ENCODE measurements around the gene VPS37C.

The VPS37C gene

DNA sequence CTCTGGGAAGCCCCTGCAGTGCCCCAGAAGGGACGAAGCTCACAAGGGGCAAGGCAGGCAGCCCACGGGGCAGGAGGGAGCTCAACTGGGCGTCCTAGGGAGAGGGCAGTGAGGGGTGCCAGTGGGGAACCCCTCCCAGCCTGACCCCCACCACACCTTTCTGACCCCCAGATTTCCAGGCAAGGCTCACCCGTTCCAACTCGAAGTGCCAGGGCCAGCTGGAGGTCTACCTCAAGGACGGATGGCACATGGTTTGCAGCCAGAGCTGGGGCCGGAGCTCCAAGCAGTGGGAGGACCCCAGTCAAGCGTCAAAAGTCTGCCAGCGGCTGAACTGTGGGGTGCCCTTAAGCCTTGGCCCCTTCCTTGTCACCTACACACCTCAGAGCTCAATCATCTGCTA is 43.2 kb downstream of the VPS37C start:
- TF ChIP-seq, protein P1, sequence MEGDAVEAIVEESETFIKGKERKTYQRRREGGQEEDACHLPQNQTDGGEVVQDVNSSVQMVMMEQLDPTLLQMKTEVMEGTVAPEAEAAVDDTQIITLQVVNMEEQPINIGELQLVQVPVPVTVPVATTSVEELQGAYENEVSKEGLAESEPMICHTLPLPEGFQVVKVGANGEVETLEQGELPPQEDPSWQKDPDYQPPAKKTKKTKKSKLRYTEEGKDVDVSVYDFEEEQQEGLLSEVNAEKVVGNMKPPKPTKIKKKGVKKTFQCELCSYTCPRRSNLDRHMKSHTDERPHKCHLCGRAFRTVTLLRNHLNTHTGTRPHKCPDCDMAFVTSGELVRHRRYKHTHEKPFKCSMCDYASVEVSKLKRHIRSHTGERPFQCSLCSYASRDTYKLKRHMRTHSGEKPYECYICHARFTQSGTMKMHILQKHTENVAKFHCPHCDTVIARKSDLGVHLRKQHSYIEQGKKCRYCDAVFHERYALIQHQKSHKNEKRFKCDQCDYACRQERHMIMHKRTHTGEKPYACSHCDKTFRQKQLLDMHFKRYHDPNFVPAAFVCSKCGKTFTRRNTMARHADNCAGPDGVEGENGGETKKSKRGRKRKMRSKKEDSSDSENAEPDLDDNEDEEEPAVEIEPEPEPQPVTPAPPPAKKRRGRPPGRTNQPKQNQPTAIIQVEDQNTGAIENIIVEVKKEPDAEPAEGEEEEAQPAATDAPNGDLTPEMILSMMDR (conservative IDR thresholded peaks at IDR 0.05) = no peak

GRCh38 chr11:61117168-61117520 is 44.1 kb downstream of the VPS37C start:
- H3K27ac ChIP-seq = no peak overlapping the region
- TF ChIP-seq, protein P1 (conservative IDR thresholded peaks at IDR 0.05) = no peak
- TF ChIP-seq ZFX (IDR thresholded peaks at IDR 0.05) = no peak

More for the DNA sequence above, 43.2 kb downstream of the VPS37C start:
- no peak overlapping the region for H3K27ac ChIP-seq

DNA sequence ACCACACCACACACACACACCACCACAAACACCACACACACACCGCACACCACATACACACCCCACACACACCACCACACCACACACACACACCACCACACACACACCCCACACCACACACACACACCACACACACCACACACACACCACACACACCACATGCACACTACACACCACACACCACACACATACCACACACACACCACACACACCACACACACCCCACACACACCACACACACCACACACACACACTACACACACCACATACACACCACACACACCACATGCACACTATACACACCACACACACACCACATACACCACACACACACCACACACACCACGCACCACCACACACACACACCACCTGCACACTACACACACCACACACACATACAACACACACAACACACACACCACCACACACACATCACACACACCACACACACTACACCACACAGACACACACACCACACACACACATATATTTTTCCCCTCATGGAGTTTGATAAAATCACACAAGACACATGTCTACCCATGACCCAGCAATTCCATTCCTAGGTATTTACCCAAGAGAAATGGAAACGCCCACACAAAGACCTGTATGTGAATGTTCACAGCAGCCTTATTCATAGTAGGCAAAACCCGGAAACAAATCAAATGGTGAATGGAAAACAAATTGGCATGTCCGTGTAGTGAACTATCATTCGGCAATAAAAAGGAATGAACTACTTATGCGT is 44.6 kb downstream of the VPS37C start:
- TF ChIP-seq, protein P1 (conservative IDR thresholded peaks at IDR 0.05) = no peak
- no peak for TF ChIP-seq ZFX (IDR thresholded peaks at IDR 0.05)
- no peak overlapping the region for H3K27ac ChIP-seq

DNA sequence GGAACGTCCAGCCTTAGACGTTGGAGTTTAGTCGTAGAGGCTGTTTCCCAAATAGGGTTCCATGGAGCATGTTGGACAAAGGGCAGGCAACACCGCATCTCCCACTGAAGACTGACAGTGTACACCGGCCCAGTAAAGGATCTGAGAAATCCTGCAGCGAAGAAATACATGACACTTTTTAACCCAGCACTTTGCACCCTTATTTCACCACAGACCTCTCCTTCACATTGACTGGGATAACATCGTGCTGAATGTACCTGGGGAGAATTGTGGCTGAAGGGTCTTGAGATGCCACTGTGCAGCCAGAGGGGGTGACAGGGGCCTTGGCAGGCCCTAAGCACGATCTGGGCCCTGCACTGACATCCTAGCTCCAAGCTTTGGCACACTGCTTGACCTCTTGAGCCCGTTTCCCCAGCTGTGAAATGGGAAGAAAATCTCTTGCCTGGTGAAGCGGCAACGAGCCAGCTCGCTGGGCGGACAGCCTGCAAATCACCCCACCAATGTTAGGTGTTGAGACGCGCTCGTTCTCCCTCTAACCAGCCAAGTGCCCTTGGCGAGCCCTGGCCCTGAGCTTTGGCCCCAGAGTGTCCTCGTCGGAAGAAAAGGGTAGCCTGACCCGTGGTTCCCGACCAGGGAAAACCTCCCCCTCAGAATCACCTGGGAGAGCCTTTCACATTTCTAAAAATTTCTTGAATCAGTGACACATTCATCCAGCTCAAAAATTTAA is 45.6 kb downstream of the VPS37C start:
- TF ChIP-seq, protein P1 (conservative IDR thresholded peaks at IDR 0.05) = no peak
- TF ChIP-seq ZFX (IDR thresholded peaks at IDR 0.05) = no peak
- H3K27ac ChIP-seq = no peak overlapping the region

DNA sequence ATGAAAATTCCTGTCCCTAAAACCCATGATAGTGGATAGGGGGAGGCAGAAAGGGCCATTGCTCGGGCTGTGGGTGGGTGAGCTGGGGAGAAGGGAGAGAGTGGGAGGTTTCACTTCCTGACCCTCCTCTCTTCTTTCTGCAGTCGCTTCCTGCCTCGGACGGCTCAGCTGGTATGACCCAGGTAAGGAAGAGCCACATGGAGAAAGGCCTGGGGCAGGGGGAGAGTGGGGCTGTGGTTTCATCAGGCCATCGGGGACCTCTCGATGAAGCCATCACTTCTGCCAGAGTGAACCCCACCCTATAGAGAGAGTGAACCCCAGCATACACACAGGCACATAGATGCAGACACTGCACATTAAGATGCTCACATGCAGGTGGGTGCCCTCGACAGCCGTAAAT is 46.3 kb downstream of the VPS37C start:
- no peak overlapping the region for H3K27ac ChIP-seq
- TF ChIP-seq, protein P1 (conservative IDR thresholded peaks at IDR 0.05) = no peak
- TF ChIP-seq ZFX (IDR thresholded peaks at IDR 0.05) = no peak

DNA sequence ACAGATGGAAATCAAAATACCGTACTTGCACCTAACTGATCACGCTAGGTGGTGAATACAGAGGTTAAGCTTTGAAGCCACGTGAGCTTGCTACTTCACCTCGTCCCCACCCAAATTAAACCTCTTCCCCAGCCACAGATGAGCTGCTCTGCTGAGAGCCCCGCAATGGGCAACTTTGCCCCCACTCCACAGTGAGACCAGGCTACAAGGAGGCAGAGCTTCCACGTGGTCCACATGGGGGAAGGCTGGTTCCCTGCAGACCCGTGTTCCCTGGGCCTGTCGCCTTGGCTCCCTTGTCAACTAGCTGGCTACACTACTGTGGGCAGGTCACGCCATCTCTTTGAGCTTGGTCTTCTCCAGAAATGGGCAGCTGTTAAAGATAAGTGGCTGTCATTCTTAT is 48.0 kb downstream of the VPS37C start:
- no peak overlapping the region for H3K27ac ChIP-seq
- TF ChIP-seq, protein P1 (conservative IDR thresholded peaks at IDR 0.05) = no peak
- TF ChIP-seq ZFX (IDR thresholded peaks at IDR 0.05) = no peak

- H3K27ac ChIP-seq = no peak overlapping the region
- no peak for TF ChIP-seq ZFX (IDR thresholded peaks at IDR 0.05)
- TF ChIP-seq, protein P1 (conservative IDR thresholded peaks at IDR 0.05) = no peak
Observed at GRCh38 chr11:61112575-61112974, 48.7 kb downstream of the VPS37C start.
